HG02571 (cell line): ENCODE data around the gene LGALS9C.
"Not testable (repeated sequence)": the region's sequence is repeated elsewhere in the genome, so short reads cannot be mapped to it uniquely, and the experiment has no call there.

Experiments used
- ATAC-seq: cut with Tn5 transposase; IDR thresholded peaks from one replicate; pipeline ENCODE4 v1.9.1; 2021; ENCODE audit warnings: mild to moderate bottlenecking, moderate library complexity; ENCODE audit not compliant: unreplicated experiment

LGALS9C gene

GRCh38 chr17:18528435-18528834, 51.8 kb downstream of the LGALS9C start:
- not testable (repeated sequence) for ATAC-seq

- ATAC-seq = not testable (repeated sequence)
Measured at GRCh38 chr17:18528899-18529500, 52.4 kb downstream of the LGALS9C start.

DNA sequence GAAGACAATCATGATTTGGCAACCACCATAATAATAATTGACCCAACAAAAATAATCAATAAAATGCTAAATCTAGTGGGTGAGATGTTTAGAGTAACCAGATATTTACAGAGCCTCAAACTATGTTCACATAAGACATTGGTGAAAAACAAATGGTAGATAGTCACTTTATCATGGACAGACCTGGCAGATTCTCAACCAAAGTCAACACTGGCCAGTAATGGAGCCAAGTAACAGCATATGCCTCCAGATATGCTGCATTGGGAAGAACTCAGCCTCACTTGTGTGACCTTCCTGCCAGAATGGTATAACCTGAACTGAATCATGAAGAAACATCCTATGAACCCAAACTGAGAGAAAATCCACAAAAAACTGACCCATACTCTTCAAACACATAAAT, 53.8 kb downstream of the LGALS9C start:
- ATAC-seq = not testable (repeated sequence)

- ATAC-seq = not testable (repeated sequence)
Measured at GRCh38 chr17:18542234-18542633, 65.6 kb downstream of the LGALS9C start.

- ATAC-seq = not testable (repeated sequence)
Measured at GRCh38 chr17:18542907-18543306, 66.3 kb downstream of the LGALS9C start.
